GM13976 (cell line): ENCODE measurements around the gene MYO1C.
A peak's percentile ranks its signal among the peaks of the same experiment; 100 is the strongest.

Experiments
- DNase-seq: peaks from one replicate; pipeline ENCODE4 v3.0.0; 2012; ENCODE audit warnings: low spot score
- in situ Hi-C: fragments of 300-500 bp; cut with MboI; formaldehyde crosslinking; loops from one replicate; pipeline ENCODE4 v1.12.0; 2022; ENCODE audit warnings: low sequenced_read_pairs, mixed read lengths, inconsistent platforms; ENCODE audit not compliant: unreplicated experiment
- TF ChIP-seq, protein P1 (sequence below): IDR thresholded peaks from 2 replicates; pipeline ENCODE4 v1.5.1; 2012; ENCODE audit warnings: borderline replicate concordance, mild to moderate bottlenecking; ENCODE audit not compliant: insufficient read depth; ENCODE audit errors: extremely low read depth, missing control alignments, control extremely low read depth

Gene MYO1C

GRCh38 chr17:1491443-1492248 is 840 bp downstream of the MYO1C start:
- peak; percentile 93 for DNase-seq
- TF ChIP-seq, protein P1, sequence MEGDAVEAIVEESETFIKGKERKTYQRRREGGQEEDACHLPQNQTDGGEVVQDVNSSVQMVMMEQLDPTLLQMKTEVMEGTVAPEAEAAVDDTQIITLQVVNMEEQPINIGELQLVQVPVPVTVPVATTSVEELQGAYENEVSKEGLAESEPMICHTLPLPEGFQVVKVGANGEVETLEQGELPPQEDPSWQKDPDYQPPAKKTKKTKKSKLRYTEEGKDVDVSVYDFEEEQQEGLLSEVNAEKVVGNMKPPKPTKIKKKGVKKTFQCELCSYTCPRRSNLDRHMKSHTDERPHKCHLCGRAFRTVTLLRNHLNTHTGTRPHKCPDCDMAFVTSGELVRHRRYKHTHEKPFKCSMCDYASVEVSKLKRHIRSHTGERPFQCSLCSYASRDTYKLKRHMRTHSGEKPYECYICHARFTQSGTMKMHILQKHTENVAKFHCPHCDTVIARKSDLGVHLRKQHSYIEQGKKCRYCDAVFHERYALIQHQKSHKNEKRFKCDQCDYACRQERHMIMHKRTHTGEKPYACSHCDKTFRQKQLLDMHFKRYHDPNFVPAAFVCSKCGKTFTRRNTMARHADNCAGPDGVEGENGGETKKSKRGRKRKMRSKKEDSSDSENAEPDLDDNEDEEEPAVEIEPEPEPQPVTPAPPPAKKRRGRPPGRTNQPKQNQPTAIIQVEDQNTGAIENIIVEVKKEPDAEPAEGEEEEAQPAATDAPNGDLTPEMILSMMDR: no peak
- in situ Hi-C loops: no loop called here

GRCh38 chr17:1490643-1491442 is 1.6 kb downstream of the MYO1C start:
- in situ Hi-C loops: no loop called here
- TF ChIP-seq, protein P1: no peak
- peak; percentile 93 for DNase-seq

DNA sequence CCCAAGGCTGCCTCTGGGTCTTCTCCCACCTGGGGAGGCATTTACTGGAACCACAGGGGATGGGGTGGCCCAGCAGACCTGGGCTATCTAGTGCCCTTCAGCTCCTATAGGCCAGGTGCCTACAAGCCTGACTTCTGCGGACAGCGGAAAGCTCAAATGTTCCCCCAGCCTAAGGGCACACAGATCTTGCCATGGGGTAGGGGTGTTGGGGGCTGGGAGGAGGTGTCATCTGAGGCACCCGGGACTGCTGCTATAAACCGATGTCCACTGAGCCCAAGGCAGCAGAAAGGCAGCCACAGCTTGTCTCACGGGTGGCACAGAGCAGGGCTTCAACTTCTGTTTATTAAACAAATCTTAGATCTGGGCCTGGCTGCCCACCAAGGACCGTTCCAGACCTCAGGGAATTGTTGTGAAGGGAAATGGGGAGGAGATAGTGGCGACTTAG is 3.6 kb downstream of the MYO1C start:
- TF ChIP-seq, protein P1: no peak
- no peak for DNase-seq
- in situ Hi-C loops: no loop called here

DNA sequence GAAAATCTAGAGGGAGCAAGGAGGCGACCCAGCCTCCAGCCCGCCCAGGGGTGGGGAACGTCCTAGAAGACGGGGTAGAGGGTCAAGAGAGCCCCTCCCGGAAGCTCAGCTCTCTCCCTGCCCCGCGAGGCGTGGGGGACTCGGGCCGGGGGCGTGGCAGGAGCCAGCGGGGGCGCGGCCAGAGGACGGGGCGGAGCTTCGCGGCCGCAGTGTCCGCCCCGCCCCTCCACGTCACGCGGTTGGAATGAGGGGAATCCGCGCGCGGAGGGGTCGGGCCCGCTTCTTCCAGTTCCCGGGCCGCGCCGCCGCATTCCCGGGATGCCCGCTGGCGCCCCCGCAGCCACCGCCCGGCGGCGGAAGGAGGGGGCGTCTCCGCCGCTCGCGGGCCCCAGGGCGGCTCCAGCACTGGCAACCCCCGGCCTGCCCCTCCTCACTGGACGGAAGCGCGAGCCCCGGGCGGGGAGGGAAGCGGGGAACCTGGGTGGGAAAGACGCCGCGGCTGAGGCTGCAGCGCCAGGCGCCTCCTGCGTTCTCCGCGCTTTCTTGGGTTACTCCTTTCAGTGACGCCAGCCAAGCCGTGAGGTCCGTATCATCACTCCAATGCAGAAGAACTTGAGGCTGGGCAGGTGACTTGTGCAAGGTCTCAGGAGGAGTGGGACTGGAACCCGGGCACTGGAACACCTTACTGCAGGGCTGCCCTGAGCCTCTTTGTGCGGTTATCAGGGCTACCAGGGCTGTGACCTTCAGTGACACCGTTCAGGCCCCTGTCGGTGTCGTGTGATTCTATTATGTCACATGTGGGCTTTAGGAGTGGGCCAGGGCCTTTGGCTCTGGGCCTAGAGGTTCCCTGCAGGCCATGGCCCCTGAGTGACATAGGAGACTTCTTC is 4.3 kb downstream of the MYO1C start:
- DNase-seq: peak; percentile 87
- TF ChIP-seq, protein P1: no peak
- in situ Hi-C loops: no loop called here

DNA sequence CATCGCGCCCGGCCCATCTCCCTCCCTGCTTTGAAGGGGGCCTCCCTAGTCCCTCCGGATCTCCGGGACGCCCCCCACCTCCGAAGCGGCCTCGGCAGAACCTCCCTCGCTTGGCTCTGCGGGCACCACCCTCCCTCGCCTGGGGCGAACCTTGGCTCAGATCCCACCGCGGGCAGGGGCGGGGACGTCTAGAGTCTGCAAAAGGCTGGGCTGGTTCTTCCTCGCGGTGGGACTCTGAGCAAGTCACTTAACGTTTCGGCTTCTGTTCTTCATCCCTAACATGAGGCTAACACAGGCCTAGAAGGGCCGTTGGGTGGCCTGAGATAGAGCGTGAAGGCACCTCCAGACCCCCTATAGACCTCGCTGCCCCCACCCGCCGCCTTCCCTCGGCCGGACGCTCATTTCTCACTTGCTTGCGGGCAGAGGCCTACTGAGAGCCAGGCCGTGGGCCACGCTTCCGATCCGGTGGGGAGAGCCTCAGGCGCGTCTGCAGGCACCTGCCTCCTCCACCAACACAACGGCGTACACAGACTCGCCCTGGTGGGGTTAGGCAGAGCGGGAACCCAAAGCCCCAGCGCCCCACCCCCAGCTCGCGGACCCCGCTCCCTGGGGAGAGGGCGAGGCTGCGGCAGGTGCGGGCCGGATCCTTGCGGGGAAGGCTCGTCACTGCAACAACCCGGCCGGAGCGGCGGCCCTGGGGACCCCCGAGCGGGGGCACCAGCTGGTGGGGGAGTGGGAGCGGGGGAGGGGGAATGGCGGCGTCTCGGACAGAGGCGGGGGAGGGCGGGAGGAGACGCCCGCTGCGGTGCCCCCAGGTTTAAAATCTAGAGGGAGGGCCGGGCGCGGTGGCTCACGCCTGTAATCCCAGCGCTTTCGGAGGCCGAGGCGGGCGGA is 5.4 kb downstream of the MYO1C start:
- in situ Hi-C loops: no loop called here
- peak; percentile 77 for DNase-seq

More for the DNA sequence above, 5.4 kb downstream of the MYO1C start:
- TF ChIP-seq, protein P1: no peak
